ENCODE results near the gene MAPK11.

Gene MAPK11

GRCh38 chr22:50242406-50242949 lies 27.7 kb downstream of the MAPK11 start:
- Histone ChIP-seq H3K18ac (ENCODE audit: low read depth in 1 of 2, low read length in 2 of 2) (no peak overlapping the region), H2BK15ac (ENCODE audit: low read depth, poor library complexity, severe bottlenecking) (no peak overlapping the region), H3K27ac (ENCODE audit: low read length, poor library complexity, severe bottlenecking) (no peak overlapping the region), H3K9ac (ENCODE audit: low read length) (peak overlapping the region; percentile 96), H2BK5ac (ENCODE audit: low read depth, low read length, poor library complexity, severe bottlenecking) (no peak overlapping the region), H3K4me1 (ENCODE audit: control insufficient read depth, insufficient read depth, low read depth, low read length) (peaks cover 29% of the 10 kb centered on the region), H3K79me1 (replicated peaks; ENCODE audit: low read length, poor library complexity, severe bottlenecking) (peaks cover 26% of the 10 kb centered on the region), H3K23ac (ENCODE audit: low read length in 2 of 2) (no peak overlapping the region), H2BK12ac (ENCODE audit: low read length in 2 of 2) (no peak overlapping the region), H4K91ac (ENCODE audit: low read length) (no peak overlapping the region), H3K27me3 (ENCODE audit: control insufficient read depth in 1 of 2, insufficient read depth in 1 of 2, low read length in 2 of 2) (no peaks in the 10 kb centered on the region), H2AFZ (ENCODE audit: low read depth, low read length) (no peak overlapping the region), H3K4ac (ENCODE audit: low read depth in 1 of 2, low read length in 2 of 2) (no peak overlapping the region), H2BK120ac (ENCODE audit: low read depth, low read length) (no peak overlapping the region), H3K4me3 (ENCODE audit: insufficient read depth in 1 of 2, low read depth in 1 of 2, low read length in 2 of 2) (peak overlapping the region in 1 of 2 experiments; percentile 92), H2AK5ac (ENCODE audit: low read length, severe bottlenecking) (no peak overlapping the region), H3K4me2 (ENCODE audit: low read length, poor library complexity, severe bottlenecking) (peak overlapping the region; percentile 44), H3K9me3 (ENCODE audit: control insufficient read depth, low read length) (no peaks in the 10 kb centered on the region), H4K8ac (ENCODE audit: low read length) (no peak overlapping the region), H3K14ac (ENCODE audit: low read length in 2 of 2) (no peak overlapping the region), H3K36me3 (ENCODE audit: control insufficient read depth in 1 of 2, insufficient read depth in 2 of 2, low read depth in 1 of 2, low read length in 2 of 2) (peaks cover 30 to 43% of the 10 kb centered on the region in 2 experiments)
- 91% methylated on average over 14 of the region's 14 CpGs for WGBS
- DNase-seq = no peak

DNA sequence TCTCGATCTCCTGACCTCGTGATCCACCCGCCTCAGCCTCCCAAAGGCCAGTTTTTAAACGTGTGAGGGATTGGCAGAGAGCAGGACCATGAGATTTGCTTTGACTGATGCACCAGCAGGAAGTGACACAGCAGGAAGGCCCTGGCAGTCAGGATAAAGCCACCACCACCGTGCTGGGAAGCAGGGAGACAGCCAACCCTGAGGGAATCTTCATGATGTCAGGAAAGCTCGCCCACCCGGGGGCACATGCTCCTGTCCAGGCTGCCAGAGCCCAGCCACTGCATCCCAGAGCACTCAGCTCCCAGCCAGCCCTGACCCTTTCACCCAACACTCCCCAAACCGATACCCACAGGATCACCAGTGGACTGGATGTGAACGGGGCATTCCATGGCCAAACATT lies 31.4 kb downstream of the MAPK11 start:
- DNase-seq = no peak
- Histone ChIP-seq H3K23ac (ENCODE audit: low read length in 2 of 2) (no peak overlapping the region), H3K4ac (ENCODE audit: low read depth in 1 of 2, low read length in 2 of 2) (no peak overlapping the region), H2AFZ (ENCODE audit: low read depth, low read length) (no peak overlapping the region), H2BK12ac (ENCODE audit: low read length in 2 of 2) (no peak overlapping the region), H3K27ac (ENCODE audit: low read length, poor library complexity, severe bottlenecking) (no peak overlapping the region), H3K4me3 (ENCODE audit: insufficient read depth in 1 of 2, low read depth in 1 of 2, low read length in 2 of 2) (no peak overlapping the region), H4K91ac (ENCODE audit: low read length) (no peak overlapping the region), H3K14ac (ENCODE audit: low read length in 2 of 2) (no peak overlapping the region), H3K9ac (ENCODE audit: low read length) (no peak overlapping the region), H3K4me2 (ENCODE audit: low read length, poor library complexity, severe bottlenecking) (no peak overlapping the region), H3K36me3 (ENCODE audit: control insufficient read depth in 1 of 2, insufficient read depth in 2 of 2, low read depth in 1 of 2, low read length in 2 of 2) (peaks cover 10 to 50% of the 10 kb centered on the region in 2 experiments), H2BK120ac (ENCODE audit: low read depth, low read length) (no peak overlapping the region), H3K9me3 (ENCODE audit: control insufficient read depth, low read length) (no peaks in the 10 kb centered on the region), H2BK15ac (ENCODE audit: low read depth, poor library complexity, severe bottlenecking) (no peak overlapping the region), H3K27me3 (ENCODE audit: control insufficient read depth in 1 of 2, insufficient read depth in 1 of 2, low read length in 2 of 2) (no peaks in the 10 kb centered on the region), H4K8ac (ENCODE audit: low read length) (peak overlapping the region; percentile 12), H3K79me1 (replicated peaks; ENCODE audit: low read length, poor library complexity, severe bottlenecking) (peaks cover 37% of the 10 kb centered on the region), H3K18ac (ENCODE audit: low read depth in 1 of 2, low read length in 2 of 2) (no peak overlapping the region), H2BK5ac (ENCODE audit: low read depth, low read length, poor library complexity, severe bottlenecking) (no peak overlapping the region), H2AK5ac (ENCODE audit: low read length, severe bottlenecking) (no peak overlapping the region), H3K4me1 (ENCODE audit: control insufficient read depth, insufficient read depth, low read depth, low read length) (peaks cover 28% of the 10 kb centered on the region)
- WGBS = 86% methylated on average over 9 of the region's 9 CpGs

- no peak overlapping the region for H3K4ac ChIP-seq (ENCODE audit: low read depth in 1 of 2, low read length in 2 of 2)
- no peak overlapping the region for H2BK5ac ChIP-seq (ENCODE audit: low read depth, low read length, poor library complexity, severe bottlenecking)
- no peak overlapping the region for H2BK15ac ChIP-seq (ENCODE audit: low read depth, poor library complexity, severe bottlenecking)
- H2AK5ac ChIP-seq (ENCODE audit: low read length, severe bottlenecking) = no peak overlapping the region
- peaks cover 50% of the 10 kb centered on the region for H3K79me1 ChIP-seq (replicated peaks; ENCODE audit: low read length, poor library complexity, severe bottlenecking)
- H3K4me1 ChIP-seq (ENCODE audit: control insufficient read depth, insufficient read depth, low read depth, low read length) = peaks cover 20% of the 10 kb centered on the region
- no peak overlapping the region for H3K14ac ChIP-seq (ENCODE audit: low read length in 2 of 2)
- peak; percentile 50 for DNase-seq
- no peak overlapping the region for H4K91ac ChIP-seq (ENCODE audit: low read length)
- H2AFZ ChIP-seq (ENCODE audit: low read depth, low read length) = no peak overlapping the region
- 84% methylated on average over 10 of the region's 11 CpGs for WGBS
- H3K9me3 ChIP-seq (ENCODE audit: control insufficient read depth, low read length) = no peaks in the 10 kb centered on the region
- H2BK12ac ChIP-seq (ENCODE audit: low read length in 2 of 2) = no peak overlapping the region
- peaks cover 22 to 65% of the 10 kb centered on the region in 2 experiments for H3K36me3 ChIP-seq (ENCODE audit: control insufficient read depth in 1 of 2, insufficient read depth in 2 of 2, low read depth in 1 of 2, low read length in 2 of 2)
- peak overlapping the region in 1 of 2 experiments; percentile 64 for H3K23ac ChIP-seq (ENCODE audit: low read length in 2 of 2)
- H4K8ac ChIP-seq (ENCODE audit: low read length) = no peak overlapping the region
- no peaks in the 10 kb centered on the region for H3K27me3 ChIP-seq (ENCODE audit: control insufficient read depth in 1 of 2, insufficient read depth in 1 of 2, low read length in 2 of 2)
- no peak overlapping the region for H3K27ac ChIP-seq (ENCODE audit: low read length, poor library complexity, severe bottlenecking)
- no peak overlapping the region for H3K9ac ChIP-seq (ENCODE audit: low read length)
- no peak overlapping the region for H3K4me3 ChIP-seq (ENCODE audit: insufficient read depth in 1 of 2, low read depth in 1 of 2, low read length in 2 of 2)
- no peak overlapping the region for H2BK120ac ChIP-seq (ENCODE audit: low read depth, low read length)
- H3K18ac ChIP-seq (ENCODE audit: low read depth in 1 of 2, low read length in 2 of 2) = no peak overlapping the region
- H3K4me2 ChIP-seq (ENCODE audit: low read length, poor library complexity, severe bottlenecking) = no peak overlapping the region
These were observed 33.3 kb downstream of the MAPK11 start for GRCh38 chr22:50236731-50237409.

DNA sequence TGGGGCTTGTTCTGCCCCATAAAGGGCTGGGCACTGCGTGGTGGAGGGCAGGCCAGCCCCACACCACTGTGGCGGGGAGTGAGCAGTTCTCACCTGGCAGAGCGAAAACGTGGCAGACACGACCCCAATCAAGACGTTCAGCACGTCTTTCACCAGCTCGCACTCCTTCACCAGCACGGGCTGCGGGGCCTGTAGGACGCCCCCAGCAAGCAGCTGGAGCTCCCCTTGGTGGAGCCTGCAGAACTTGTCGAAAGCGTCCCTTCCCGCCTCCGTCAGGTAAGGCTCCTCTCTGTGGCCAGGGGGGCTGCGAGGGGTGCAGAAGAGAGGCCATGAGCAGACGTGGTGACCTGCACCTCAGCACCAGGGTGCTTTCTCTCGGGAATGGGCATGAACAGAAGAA lies 37.0 kb downstream of the MAPK11 start:
- Histone ChIP-seq H3K4me3 (ENCODE audit: insufficient read depth in 1 of 2, low read depth in 1 of 2, low read length in 2 of 2) (no peak overlapping the region), H3K9me3 (ENCODE audit: control insufficient read depth, low read length) (no peaks in the 10 kb centered on the region), H3K4me1 (ENCODE audit: control insufficient read depth, insufficient read depth, low read depth, low read length) (peaks cover 14% of the 10 kb centered on the region), H2BK5ac (ENCODE audit: low read depth, low read length, poor library complexity, severe bottlenecking) (no peak overlapping the region), H4K8ac (ENCODE audit: low read length) (no peak overlapping the region), H2BK12ac (ENCODE audit: low read length in 2 of 2) (no peak overlapping the region), H2BK120ac (ENCODE audit: low read depth, low read length) (no peak overlapping the region), H3K4me2 (ENCODE audit: low read length, poor library complexity, severe bottlenecking) (no peak overlapping the region), H3K23ac (ENCODE audit: low read length in 2 of 2) (no peak overlapping the region), H3K27ac (ENCODE audit: low read length, poor library complexity, severe bottlenecking) (no peak overlapping the region), H2BK15ac (ENCODE audit: low read depth, poor library complexity, severe bottlenecking) (no peak overlapping the region), H3K14ac (ENCODE audit: low read length in 2 of 2) (no peak overlapping the region), H3K79me1 (replicated peaks; ENCODE audit: low read length, poor library complexity, severe bottlenecking) (peaks cover 47% of the 10 kb centered on the region), H2AFZ (ENCODE audit: low read depth, low read length) (no peak overlapping the region), H2AK5ac (ENCODE audit: low read length, severe bottlenecking) (no peak overlapping the region), H4K91ac (ENCODE audit: low read length) (no peak overlapping the region), H3K36me3 (ENCODE audit: control insufficient read depth in 1 of 2, insufficient read depth in 2 of 2, low read depth in 1 of 2, low read length in 2 of 2) (peaks cover 22 to 68% of the 10 kb centered on the region in 2 experiments), H3K27me3 (ENCODE audit: control insufficient read depth in 1 of 2, insufficient read depth in 1 of 2, low read length in 2 of 2) (no peaks in the 10 kb centered on the region), H3K9ac (ENCODE audit: low read length) (no peak overlapping the region), H3K18ac (ENCODE audit: low read depth in 1 of 2, low read length in 2 of 2) (no peak overlapping the region), H3K4ac (ENCODE audit: low read depth in 1 of 2, low read length in 2 of 2) (no peak overlapping the region)
- WGBS = 89% methylated on average over 18 of the region's 18 CpGs
- DNase-seq = no peak
